Type B pancreatic cell (in vitro differentiated cells): ENCODE measurements around the gene NDEL1. TPM values are rescaled to one million over a fixed set of nuclear protein-coding genes. Genes with fewer than 3 reads are reported as not detected.

ENCODE experiments used
- DNase-seq: peaks from one replicate; pipeline ENCODE4 v3.0.0; 2021; ENCODE audit warnings: mixed read lengths; ENCODE audit not compliant: unreplicated experiment; ENCODE audit errors: extremely low spot score
- H3K27ac Mint-ChIP-seq: 2 replicates; pipeline ENCODE4 v1.8.0; 2021; ENCODE audit warnings: mild to moderate bottlenecking, mixed read lengths
- H3K27me3 Mint-ChIP-seq: 2 replicates; pipeline ENCODE4 v1.8.0; 2021; ENCODE audit warnings: mixed read lengths
- H3K36me3 Mint-ChIP-seq: 2 replicates; pipeline ENCODE4 v1.8.0; 2021; ENCODE audit warnings: mixed read lengths
- H3K4me1 Mint-ChIP-seq: one replicate; pipeline ENCODE4 v1.8.0; 2021; ENCODE audit warnings: mixed read lengths; ENCODE audit not compliant: unreplicated experiment
- H3K4me3 Mint-ChIP-seq: 2 replicates; pipeline ENCODE4 v1.8.0; 2021; ENCODE audit warnings: mild to moderate bottlenecking, mixed read lengths
- H3K9me3 Mint-ChIP-seq: 2 replicates; pipeline ENCODE4 v1.8.0; 2021; ENCODE audit warnings: mixed read lengths
- total RNA-seq: library from RNA; stranded (reverse); gene quantifications from 2 replicates; pipeline ENCODE4 v1.2.1, GENCODE V29; 2021; ENCODE audit warnings: low replicate concordance
- TF ChIP-seq, protein P1 (sequence below): fragments of 200-600 bp; sonication (generic); conservative IDR thresholded peaks from 2 replicates; pipeline ENCODE4 v1.5.0; 2021; ENCODE audit warnings: antibody characterized with exemption, mild to moderate bottlenecking

Gene NDEL1
- total RNA-seq, 1 donor from 2014 or later: 51.4 TPM

DNA sequence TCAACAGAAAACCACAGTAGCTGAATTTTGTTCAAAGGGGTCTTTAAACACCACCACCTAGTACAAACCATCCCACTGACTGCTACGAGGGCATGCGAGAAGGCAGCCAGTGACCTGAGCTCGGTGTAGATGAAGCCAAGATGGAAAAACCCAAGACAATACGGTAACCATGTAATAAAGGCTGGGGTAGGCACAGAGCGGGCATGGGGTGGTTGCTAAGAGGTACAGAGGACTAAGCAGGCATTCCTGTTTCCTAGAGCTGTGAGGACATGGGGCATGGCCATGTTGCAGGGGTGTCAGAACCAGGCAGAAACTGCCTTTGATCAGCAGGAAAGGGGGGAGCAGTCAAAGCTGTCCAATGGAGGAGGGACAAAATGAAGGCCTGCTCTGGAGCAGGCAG, 52.1 kb downstream of the NDEL1 start:
- H3K27ac Mint-ChIP-seq: no peak overlapping the region

DNA sequence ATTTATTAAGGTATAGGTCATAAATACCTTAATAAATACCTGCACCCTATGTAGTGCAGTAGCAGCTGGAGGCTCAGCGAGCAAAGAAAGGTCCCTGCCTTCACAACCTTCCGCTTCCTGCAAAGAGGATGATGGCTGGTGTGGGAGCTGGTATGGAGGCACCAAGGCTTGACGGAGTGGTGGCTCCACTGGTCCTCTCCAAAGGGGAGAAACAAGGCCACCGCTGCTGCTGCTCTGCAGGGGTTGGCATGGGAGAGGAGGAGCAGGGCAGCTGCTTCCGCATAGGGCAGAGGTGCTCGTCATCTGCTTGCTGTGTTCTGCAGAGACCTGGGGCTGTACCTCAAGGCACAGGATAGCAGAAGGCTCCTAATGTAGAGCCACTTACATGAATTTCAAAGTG, 52.8 kb downstream of the NDEL1 start:
- TF ChIP-seq, protein P1, sequence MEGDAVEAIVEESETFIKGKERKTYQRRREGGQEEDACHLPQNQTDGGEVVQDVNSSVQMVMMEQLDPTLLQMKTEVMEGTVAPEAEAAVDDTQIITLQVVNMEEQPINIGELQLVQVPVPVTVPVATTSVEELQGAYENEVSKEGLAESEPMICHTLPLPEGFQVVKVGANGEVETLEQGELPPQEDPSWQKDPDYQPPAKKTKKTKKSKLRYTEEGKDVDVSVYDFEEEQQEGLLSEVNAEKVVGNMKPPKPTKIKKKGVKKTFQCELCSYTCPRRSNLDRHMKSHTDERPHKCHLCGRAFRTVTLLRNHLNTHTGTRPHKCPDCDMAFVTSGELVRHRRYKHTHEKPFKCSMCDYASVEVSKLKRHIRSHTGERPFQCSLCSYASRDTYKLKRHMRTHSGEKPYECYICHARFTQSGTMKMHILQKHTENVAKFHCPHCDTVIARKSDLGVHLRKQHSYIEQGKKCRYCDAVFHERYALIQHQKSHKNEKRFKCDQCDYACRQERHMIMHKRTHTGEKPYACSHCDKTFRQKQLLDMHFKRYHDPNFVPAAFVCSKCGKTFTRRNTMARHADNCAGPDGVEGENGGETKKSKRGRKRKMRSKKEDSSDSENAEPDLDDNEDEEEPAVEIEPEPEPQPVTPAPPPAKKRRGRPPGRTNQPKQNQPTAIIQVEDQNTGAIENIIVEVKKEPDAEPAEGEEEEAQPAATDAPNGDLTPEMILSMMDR: no peak
- Mint-ChIP-seq H3K9me3 (peaks cover 6% of the 10 kb centered on the region), H3K4me3 (no peak overlapping the region), H3K36me3 (peaks cover 59% of the 10 kb centered on the region), H3K4me1 (no peaks in the 10 kb centered on the region), H3K27me3 (no peaks in the 10 kb centered on the region), H3K27ac (no peak overlapping the region)
- no peak for DNase-seq

More for the DNA sequence above, 52.1 kb downstream of the NDEL1 start:
- no peak overlapping the region for H3K4me3 Mint-ChIP-seq
- H3K36me3 Mint-ChIP-seq: peaks cover 66% of the 10 kb centered on the region
- no peaks in the 10 kb centered on the region for H3K4me1 Mint-ChIP-seq
- TF ChIP-seq, protein P1: no peak
- no peak for DNase-seq
- peaks cover 6% of the 10 kb centered on the region for H3K9me3 Mint-ChIP-seq
- H3K27me3 Mint-ChIP-seq: no peaks in the 10 kb centered on the region

DNA sequence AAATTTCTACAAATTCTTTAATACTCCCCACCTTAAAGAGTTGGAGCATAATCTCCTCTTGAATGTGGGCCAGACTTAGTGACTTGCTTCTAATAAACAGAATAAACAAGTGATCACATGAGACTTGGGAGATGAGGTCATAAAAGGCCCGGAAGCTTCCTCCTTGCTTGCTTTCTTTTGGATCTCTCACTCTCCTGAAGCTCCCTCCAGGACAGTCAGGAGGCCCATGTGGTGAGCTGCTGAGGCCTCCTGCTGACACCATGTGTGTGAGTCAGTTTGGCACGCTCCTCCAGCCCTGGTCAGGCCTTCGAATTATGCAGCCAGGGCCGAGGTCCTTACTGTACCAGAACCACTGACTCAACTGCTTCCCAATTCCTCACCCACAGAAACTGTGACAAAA, 53.2 kb downstream of the NDEL1 start:
- H3K36me3 Mint-ChIP-seq: peaks cover 60% of the 10 kb centered on the region
- TF ChIP-seq, protein P1: no peak
- no peak overlapping the region for H3K27ac Mint-ChIP-seq
- no peaks in the 10 kb centered on the region for H3K27me3 Mint-ChIP-seq
- DNase-seq: no peak
- H3K4me1 Mint-ChIP-seq: peaks cover 3% of the 10 kb centered on the region
- peaks cover 6% of the 10 kb centered on the region for H3K9me3 Mint-ChIP-seq
- H3K4me3 Mint-ChIP-seq: no peak overlapping the region

DNA sequence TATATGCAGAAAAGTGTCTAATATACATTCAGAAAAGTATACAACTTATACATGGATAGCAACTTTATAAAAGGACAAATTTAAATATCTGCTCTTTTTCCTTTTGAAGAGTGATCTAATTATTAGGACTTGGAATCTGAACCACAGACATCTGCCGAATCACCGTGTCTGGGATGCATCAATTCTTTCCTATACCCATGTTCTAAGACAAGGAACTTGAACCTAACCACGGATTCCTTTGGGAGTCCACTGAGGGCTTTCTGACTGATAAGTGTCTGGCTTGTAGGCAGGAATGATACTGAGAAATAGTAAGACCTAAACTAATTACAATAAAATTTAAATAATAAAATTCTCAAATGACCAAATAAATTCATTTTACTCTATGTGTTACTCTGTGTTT, 54.2 kb downstream of the NDEL1 start:
- Mint-ChIP-seq H3K4me3 (no peak overlapping the region), H3K36me3 (peaks cover 64% of the 10 kb centered on the region), H3K4me1 (peaks cover 7% of the 10 kb centered on the region), H3K27ac (no peak overlapping the region), H3K27me3 (no peaks in the 10 kb centered on the region), H3K9me3 (peaks cover 2% of the 10 kb centered on the region)
- TF ChIP-seq, protein P1: no peak
- DNase-seq: no peak

DNA sequence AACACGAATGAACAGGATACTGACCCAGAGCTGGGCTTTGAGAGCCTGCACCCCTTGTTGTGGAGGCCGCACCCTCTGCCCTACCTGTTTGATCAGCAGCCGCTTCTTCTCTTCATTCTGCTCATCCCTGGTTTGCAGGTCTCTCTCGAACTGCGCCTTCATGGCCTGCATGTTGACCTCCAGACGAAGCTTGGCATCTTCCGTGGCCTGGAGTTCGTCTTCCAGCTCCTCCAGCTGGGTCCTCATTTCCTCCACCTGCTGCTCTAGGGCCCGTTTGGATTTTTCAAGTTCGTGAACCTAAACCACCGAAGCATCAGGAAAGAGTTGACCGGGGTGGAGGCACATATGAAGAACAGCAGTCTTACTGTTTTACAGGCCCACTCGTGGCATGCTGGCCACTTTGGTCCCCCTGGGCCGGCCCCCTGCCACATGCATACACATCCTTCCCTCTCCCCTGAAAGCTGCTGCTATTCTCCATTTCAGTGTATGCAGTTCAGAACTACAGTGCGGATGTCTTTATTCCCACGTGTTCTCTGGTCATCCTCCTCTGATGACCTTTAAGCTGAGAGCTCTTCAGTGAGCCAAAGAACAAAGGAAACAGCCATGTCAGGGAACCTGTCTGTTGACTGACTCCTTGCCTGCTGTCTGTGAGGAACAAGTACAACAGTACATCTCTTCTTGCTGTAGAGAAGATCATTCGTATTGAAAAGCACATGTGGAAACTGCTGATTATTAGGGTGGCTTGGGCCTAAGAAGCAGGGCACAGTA, 54.8 kb downstream of the NDEL1 start:
- H3K4me3 Mint-ChIP-seq: no peak overlapping the region
- no peaks in the 10 kb centered on the region for H3K27me3 Mint-ChIP-seq
- H3K9me3 Mint-ChIP-seq: no peaks in the 10 kb centered on the region
- H3K36me3 Mint-ChIP-seq: peaks cover 58% of the 10 kb centered on the region
- peak; percentile 51 for DNase-seq
- peaks cover 7% of the 10 kb centered on the region for H3K4me1 Mint-ChIP-seq
- TF ChIP-seq, protein P1: no peak
- H3K27ac Mint-ChIP-seq: peak overlapping the region; percentile 49
